ENCODE results near the gene CDK5RAP2. TPM values are rescaled to one million over a fixed set of nuclear protein-coding genes. Genes with fewer than 3 reads are reported as not detected.

The CDK5RAP2 gene
- polyA plus RNA-seq, 4 donors, result 15.7 to 49.3 (median 18.9) TPM

DNA sequence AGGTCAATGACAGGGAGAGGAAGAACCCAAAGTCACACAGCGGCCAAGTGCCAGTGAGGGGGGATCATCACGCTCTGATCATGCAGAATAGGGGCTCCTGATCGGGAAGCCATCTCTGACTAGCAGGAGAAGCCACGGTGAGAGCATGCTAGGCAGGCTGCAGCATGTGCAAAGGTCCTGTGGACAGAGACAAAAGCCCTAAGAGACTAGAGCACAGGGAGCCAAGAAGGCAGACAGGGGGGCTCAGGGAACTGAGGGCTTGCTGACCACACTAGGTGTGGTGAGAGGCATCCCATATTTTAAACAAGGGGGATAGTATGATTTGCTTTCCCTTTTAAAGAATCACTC lies 195.1 kb downstream of the CDK5RAP2 start:
- H3K9me3 ChIP-seq (ENCODE audit: control insufficient read depth in 2 of 2, insufficient read depth in 1 of 2, low read depth in 1 of 2, low read length in 1 of 2), result peaks cover 0 to 3% of the 10 kb centered on the region in 2 donors
- H3K4me3 ChIP-seq (ENCODE audit: low read depth in 1 of 3, low read length in 3 of 3), result no peak overlapping the region
- peaks cover 0 to 28% (median 0%) of the 10 kb centered on the region in 3 donors for H3K4me1 ChIP-seq (ENCODE audit: control insufficient read depth in 3 of 3, insufficient read depth in 2 of 3, low read depth in 1 of 3, low read length in 2 of 3)
- H3K36me3 ChIP-seq (ENCODE audit: control insufficient read depth in 3 of 3, insufficient read depth in 2 of 3, low read depth in 1 of 3, low read length in 3 of 3), result peaks cover 0 to 25% (median 2%) of the 10 kb centered on the region in 3 donors
- no peaks in the 10 kb centered on the region for H3K27me3 ChIP-seq (ENCODE audit: control insufficient read depth in 3 of 3, insufficient read depth in 3 of 3, low read length in 3 of 3)
- DNase-seq (no peak), FAIRE-seq (no peak)
- H3K27ac ChIP-seq (ENCODE audit: low read depth in 1 of 3, low read length in 2 of 3), result no peak overlapping the region
- WGBS, 3 donors, result 93 to 97% (median 94%) methylated on average over 4 of the region's 4 CpGs

DNA sequence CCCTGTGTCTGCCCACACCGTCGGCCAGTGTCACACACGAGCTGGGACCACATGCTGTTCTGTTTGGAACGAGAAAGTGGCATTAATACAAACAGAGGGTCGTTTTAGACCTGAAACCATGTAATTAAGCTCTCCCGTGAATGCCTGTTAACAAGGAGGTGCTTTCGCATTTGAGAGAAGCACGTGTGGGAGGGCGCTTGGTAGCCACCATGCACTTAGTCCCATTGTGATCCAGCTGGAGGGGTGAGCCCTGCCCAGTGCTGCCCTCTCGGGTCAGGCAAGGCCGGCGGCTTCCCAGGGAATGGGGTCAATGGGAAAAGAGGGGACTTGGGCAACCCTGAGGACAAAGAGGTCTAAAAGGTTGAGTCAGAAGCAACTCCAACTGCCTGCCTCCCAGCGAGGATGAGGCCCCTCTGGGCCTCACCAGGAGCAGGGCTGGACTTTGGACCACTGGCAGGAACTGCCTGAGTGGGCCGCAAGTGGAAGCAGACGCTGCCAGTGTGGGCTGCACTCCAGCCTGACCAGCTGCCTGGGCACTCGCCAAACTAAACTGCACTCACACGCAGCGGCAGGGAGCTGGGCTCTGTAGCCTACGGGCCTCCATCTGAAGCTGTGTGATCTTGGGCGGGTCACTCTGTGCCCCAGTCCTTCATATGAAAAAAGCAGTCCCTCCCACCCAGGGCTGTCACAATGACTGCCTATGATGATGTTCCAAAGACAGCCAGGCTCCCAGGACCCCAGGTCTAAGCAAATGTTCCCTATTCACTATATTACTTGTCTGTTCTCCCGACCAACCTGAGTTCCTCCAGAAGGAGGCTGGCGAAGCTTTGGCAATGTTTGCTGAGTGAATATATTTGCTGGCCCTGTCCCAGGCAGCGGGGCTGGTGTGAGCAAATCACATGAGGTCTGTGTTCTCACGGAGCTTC lies 195.7 kb downstream of the CDK5RAP2 start:
- FAIRE-seq (no peak), DNase-seq (peak; percentile 40 to 82)
- peaks cover 0 to 28% (median 0%) of the 10 kb centered on the region in 3 donors for H3K4me1 ChIP-seq (ENCODE audit: control insufficient read depth in 3 of 3, insufficient read depth in 2 of 3, low read depth in 1 of 3, low read length in 2 of 3)
- 41 to 64% (median 52%) methylated on average over 24 of the region's 24 CpGs for whole genome bisulfite sequencing, 3 donors
- peak overlapping the region in 1 of 3 donors; percentile 56 for H3K27ac ChIP-seq (ENCODE audit: low read depth in 1 of 3, low read length in 2 of 3)
- peaks cover 0 to 20% (median 2%) of the 10 kb centered on the region in 3 donors for H3K36me3 ChIP-seq (ENCODE audit: control insufficient read depth in 3 of 3, insufficient read depth in 2 of 3, low read depth in 1 of 3, low read length in 3 of 3)
- peaks cover 0 to 9% of the 10 kb centered on the region in 2 donors for H3K9me3 ChIP-seq (ENCODE audit: control insufficient read depth in 2 of 2, insufficient read depth in 1 of 2, low read depth in 1 of 2, low read length in 1 of 2)
- no peak overlapping the region for H3K4me3 ChIP-seq (ENCODE audit: low read depth in 1 of 3, low read length in 3 of 3)
- no peaks in the 10 kb centered on the region for H3K27me3 ChIP-seq (ENCODE audit: control insufficient read depth in 3 of 3, insufficient read depth in 3 of 3, low read length in 3 of 3)

DNA sequence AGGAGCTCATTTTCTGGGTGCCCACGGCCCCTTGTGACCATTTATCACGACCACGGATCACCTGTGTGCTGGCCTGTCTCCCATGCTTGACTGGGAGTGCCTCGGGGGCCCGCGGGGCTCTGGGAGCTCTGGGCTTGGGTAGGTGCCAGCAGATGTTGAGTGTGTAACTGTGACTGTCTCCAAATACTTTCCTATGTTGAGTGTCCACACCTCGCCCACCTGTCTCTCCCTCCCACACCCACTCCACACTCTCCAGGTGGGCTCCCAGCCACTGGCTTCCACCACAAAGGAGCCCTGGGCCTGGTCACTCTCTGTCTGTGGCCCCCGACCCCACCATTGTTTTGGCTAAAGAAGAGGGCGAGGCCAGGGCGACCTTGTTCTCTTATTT lies 196.4 kb downstream of the CDK5RAP2 start:
- no peak overlapping the region for H3K4me3 ChIP-seq (ENCODE audit: low read depth in 1 of 3, low read length in 3 of 3)
- DNase-seq, result peak in 1 of 2 donors; percentile 19
- no peak for FAIRE-seq
- 45 to 75% (median 70%) methylated on average over 10 of the region's 10 CpGs for WGBS, 3 donors
- H3K27ac ChIP-seq (ENCODE audit: low read depth in 1 of 3, low read length in 2 of 3), result no peak overlapping the region
- H3K9me3 ChIP-seq (ENCODE audit: control insufficient read depth in 2 of 2, insufficient read depth in 1 of 2, low read depth in 1 of 2, low read length in 1 of 2), result peaks cover 0 to 15% of the 10 kb centered on the region in 2 donors
- peaks cover 0 to 14% (median 0%) of the 10 kb centered on the region in 3 donors for H3K36me3 ChIP-seq (ENCODE audit: control insufficient read depth in 3 of 3, insufficient read depth in 2 of 3, low read depth in 1 of 3, low read length in 3 of 3)
- peaks cover 0 to 28% (median 0%) of the 10 kb centered on the region in 3 donors for H3K4me1 ChIP-seq (ENCODE audit: control insufficient read depth in 3 of 3, insufficient read depth in 2 of 3, low read depth in 1 of 3, low read length in 2 of 3)
- H3K27me3 ChIP-seq (ENCODE audit: control insufficient read depth in 3 of 3, insufficient read depth in 3 of 3, low read length in 3 of 3), result no peaks in the 10 kb centered on the region

DNA sequence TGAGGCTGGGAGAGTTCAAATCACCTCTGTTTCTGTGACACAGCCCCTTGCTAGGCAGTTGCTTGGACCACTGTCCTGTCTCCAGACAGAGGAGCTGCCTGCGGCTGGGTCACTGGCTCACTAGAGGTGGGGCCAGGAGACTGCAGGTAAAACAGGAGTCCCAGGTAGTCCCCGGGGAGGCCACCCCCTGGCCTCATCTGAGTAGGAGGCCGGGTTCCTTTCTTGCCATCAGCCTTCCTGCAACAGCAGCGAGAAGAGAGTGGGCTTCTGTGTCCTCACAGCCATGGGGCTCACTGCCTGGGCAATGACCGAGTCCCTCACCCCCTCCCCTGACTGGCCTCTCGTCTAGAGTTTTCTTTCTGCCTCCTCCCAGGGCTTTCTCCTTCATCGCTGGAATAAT lies 197.5 kb downstream of the CDK5RAP2 start:
- Histone ChIP-seq H3K4me3 (ENCODE audit: low read depth in 1 of 3, low read length in 3 of 3) (no peak overlapping the region), H3K36me3 (ENCODE audit: control insufficient read depth in 3 of 3, insufficient read depth in 2 of 3, low read depth in 1 of 3, low read length in 3 of 3) (peaks cover 0 to 6% (median 0%) of the 10 kb centered on the region in 3 donors), H3K9me3 (ENCODE audit: control insufficient read depth in 2 of 2, insufficient read depth in 1 of 2, low read depth in 1 of 2, low read length in 1 of 2) (peaks cover 0 to 18% of the 10 kb centered on the region in 2 donors), H3K27me3 (ENCODE audit: control insufficient read depth in 3 of 3, insufficient read depth in 3 of 3, low read length in 3 of 3) (no peaks in the 10 kb centered on the region), H3K27ac (ENCODE audit: low read depth in 1 of 3, low read length in 2 of 3) (no peak overlapping the region), H3K4me1 (ENCODE audit: control insufficient read depth in 3 of 3, insufficient read depth in 2 of 3, low read depth in 1 of 3, low read length in 2 of 3) (peaks cover 0 to 28% (median 0%) of the 10 kb centered on the region in 3 donors)
- WGBS, 3 donors, result 88 to 93% (median 92%) methylated on average over 6 to 7 of the region's 7 CpGs
- no peak for DNase-seq
- FAIRE-seq, result no peak

DNA sequence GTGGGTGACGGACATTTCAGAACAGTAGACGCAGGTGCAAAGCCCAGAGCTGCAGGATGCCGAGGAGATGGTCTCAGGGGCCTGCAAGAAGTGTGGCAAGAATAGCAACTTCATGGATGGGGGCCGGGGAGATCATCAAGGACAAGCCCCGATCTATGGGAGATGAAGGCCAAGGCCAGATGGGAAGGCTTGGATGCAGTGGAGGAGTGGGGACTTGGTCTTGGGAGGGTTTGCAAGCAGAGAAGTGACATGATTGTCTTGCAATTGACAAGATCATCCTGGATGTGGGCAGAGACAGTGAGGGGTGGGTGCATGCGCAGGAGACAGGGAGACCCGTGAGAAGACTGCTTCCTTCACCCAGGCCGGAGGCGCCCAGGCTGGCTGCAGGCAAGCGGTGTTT lies 198.1 kb downstream of the CDK5RAP2 start:
- FAIRE-seq, result no peak
- WGBS, 3 donors, result 91 to 94% (median 92%) methylated on average over 10 of the region's 10 CpGs

DNA sequence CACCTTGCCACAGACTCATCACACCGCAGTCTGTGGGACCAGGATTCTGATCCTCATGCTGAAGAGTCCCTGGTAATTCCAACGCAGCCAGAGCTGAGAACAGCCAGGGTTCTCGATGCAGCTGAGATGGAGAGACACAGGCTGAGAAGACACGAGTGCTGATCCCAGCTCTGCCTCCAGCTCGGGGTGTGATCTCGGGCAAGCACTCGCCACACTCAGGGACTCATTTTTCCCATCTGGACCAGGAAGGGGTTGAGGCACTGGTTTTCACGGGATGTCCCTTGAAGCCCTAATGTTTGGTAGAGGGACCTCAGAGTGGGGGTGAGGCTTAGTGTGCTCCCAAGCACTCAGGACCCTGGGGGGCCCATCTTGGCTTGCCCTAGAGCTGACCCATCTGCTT lies 200.4 kb downstream of the CDK5RAP2 start:
- DNase-seq (no peak), FAIRE-seq (no peak)
- WGBS, 3 donors, result 95 to 96% (median 95%) methylated on average over 8 of the region's 8 CpGs
- H3K27me3 ChIP-seq (ENCODE audit: control insufficient read depth in 3 of 3, insufficient read depth in 3 of 3, low read length in 3 of 3), result no peaks in the 10 kb centered on the region
- no peak overlapping the region for H3K27ac ChIP-seq (ENCODE audit: low read depth in 1 of 3, low read length in 2 of 3)
- peaks cover 0 to 3% (median 0%) of the 10 kb centered on the region in 3 donors for H3K36me3 ChIP-seq (ENCODE audit: control insufficient read depth in 3 of 3, insufficient read depth in 2 of 3, low read depth in 1 of 3, low read length in 3 of 3)
- H3K9me3 ChIP-seq (ENCODE audit: control insufficient read depth in 2 of 2, insufficient read depth in 1 of 2, low read depth in 1 of 2, low read length in 1 of 2), result peaks cover 0 to 18% of the 10 kb centered on the region in 2 donors
- peaks cover 0 to 15% (median 0%) of the 10 kb centered on the region in 3 donors for H3K4me1 ChIP-seq (ENCODE audit: control insufficient read depth in 3 of 3, insufficient read depth in 2 of 3, low read depth in 1 of 3, low read length in 2 of 3)
- H3K4me3 ChIP-seq (ENCODE audit: low read depth in 1 of 3, low read length in 3 of 3), result no peak overlapping the region

More for the DNA sequence above, 198.1 kb downstream of the CDK5RAP2 start:
- no peak overlapping the region for H3K4me3 ChIP-seq (ENCODE audit: low read depth in 1 of 3, low read length in 3 of 3)
- H3K27ac ChIP-seq (ENCODE audit: low read depth in 1 of 3, low read length in 2 of 3), result no peak overlapping the region
- DNase-seq, result no peak
- peaks cover 0 to 3% (median 0%) of the 10 kb centered on the region in 3 donors for H3K36me3 ChIP-seq (ENCODE audit: control insufficient read depth in 3 of 3, insufficient read depth in 2 of 3, low read depth in 1 of 3, low read length in 3 of 3)
- H3K27me3 ChIP-seq (ENCODE audit: control insufficient read depth in 3 of 3, insufficient read depth in 3 of 3, low read length in 3 of 3), result no peaks in the 10 kb centered on the region
- peaks cover 0 to 28% (median 0%) of the 10 kb centered on the region in 3 donors for H3K4me1 ChIP-seq (ENCODE audit: control insufficient read depth in 3 of 3, insufficient read depth in 2 of 3, low read depth in 1 of 3, low read length in 2 of 3)
- H3K9me3 ChIP-seq (ENCODE audit: control insufficient read depth in 2 of 2, insufficient read depth in 1 of 2, low read depth in 1 of 2, low read length in 1 of 2), result peaks cover 0 to 18% of the 10 kb centered on the region in 2 donors

DNA sequence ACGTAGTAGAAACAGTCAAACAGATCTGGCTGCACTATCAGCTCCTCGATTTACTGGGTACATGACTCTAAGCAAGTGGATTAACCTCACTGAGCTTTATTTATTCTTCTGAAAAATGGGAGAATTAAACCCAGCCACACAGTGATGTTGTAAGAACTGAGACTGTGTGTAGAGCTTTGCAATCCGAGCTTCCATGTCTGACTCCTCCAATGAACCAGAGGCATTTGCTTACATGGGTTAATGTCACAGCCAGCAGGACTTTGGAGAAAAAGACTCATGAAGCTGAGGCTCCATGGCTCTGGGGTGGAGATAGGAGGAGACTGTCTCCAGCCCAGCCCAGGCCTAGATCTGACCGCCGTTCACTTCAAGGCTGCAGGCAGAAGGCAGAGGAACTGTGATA lies 201.3 kb downstream of the CDK5RAP2 start:
- Histone ChIP-seq H3K4me1 (ENCODE audit: control insufficient read depth in 3 of 3, insufficient read depth in 2 of 3, low read depth in 1 of 3, low read length in 2 of 3) (peaks cover 0 to 6% (median 0%) of the 10 kb centered on the region in 3 donors), H3K36me3 (ENCODE audit: control insufficient read depth in 3 of 3, insufficient read depth in 2 of 3, low read depth in 1 of 3, low read length in 3 of 3) (no peaks in the 10 kb centered on the region), H3K4me3 (ENCODE audit: low read depth in 1 of 3, low read length in 3 of 3) (no peak overlapping the region), H3K9me3 (ENCODE audit: control insufficient read depth in 2 of 2, insufficient read depth in 1 of 2, low read depth in 1 of 2, low read length in 1 of 2) (peaks cover 0 to 18% of the 10 kb centered on the region in 2 donors), H3K27ac (ENCODE audit: low read depth in 1 of 3, low read length in 2 of 3) (no peak overlapping the region), H3K27me3 (ENCODE audit: control insufficient read depth in 3 of 3, insufficient read depth in 3 of 3, low read length in 3 of 3) (no peaks in the 10 kb centered on the region)
- FAIRE-seq (no peak), DNase-seq (no peak)
- 89 to 93% (median 92%) methylated on average over 5 of the region's 5 CpGs for WGBS, 3 donors

DNA sequence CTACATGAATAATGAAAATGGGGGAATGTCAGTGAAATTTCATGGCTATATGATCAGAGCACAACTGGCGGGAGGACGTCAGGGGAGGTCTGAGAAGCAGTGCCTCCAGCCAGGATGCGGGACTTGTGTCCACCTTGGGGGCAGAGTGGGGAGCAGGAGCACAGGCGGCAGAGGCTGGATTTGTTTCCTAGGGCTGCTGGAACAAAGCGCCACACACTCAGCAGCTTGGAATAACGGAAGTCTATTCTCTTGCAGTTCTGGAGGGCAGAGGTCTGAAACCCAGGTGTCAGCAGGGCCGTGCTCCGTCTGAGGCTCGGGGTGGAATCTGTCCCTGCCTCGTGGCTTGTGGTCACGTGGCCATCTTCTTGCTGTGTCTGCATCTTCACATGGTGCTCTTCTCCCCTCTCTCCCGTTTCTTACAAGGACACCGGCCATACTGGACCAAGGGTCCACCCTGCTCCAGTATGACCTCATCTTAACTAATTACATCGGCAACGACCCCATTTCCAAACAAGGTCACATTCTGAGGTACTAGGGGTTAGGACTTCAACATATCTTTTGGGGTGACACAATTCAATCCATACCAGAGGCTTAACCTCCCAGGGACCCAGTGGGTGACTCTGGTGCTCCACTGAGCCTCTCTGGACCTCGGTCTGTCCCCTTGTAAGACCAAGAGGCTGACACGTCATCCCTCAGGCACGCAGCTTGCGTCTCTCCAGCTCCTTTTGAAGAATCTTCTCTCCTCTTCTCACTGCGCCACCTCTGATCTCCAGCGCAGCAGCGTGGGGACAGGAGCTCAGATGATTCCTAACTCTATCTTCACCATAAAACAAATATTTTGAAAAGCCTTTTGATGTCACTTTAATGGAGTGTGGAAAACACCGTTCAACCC lies 202.5 kb downstream of the CDK5RAP2 start:
- no peak overlapping the region for H3K4me3 ChIP-seq (ENCODE audit: low read depth in 1 of 3, low read length in 3 of 3)
- no peak for DNase-seq
- H3K27me3 ChIP-seq (ENCODE audit: control insufficient read depth in 3 of 3, insufficient read depth in 3 of 3, low read length in 3 of 3), result no peaks in the 10 kb centered on the region
- no peaks in the 10 kb centered on the region for H3K36me3 ChIP-seq (ENCODE audit: control insufficient read depth in 3 of 3, insufficient read depth in 2 of 3, low read depth in 1 of 3, low read length in 3 of 3)
- no peaks in the 10 kb centered on the region for H3K4me1 ChIP-seq (ENCODE audit: control insufficient read depth in 3 of 3, insufficient read depth in 2 of 3, low read depth in 1 of 3, low read length in 2 of 3)
- H3K27ac ChIP-seq (ENCODE audit: low read depth in 1 of 3, low read length in 2 of 3), result no peak overlapping the region
- 91 to 92% (median 92%) methylated on average over 22 to 23 of the region's 23 CpGs for WGBS, 3 donors
- peaks cover 0 to 18% of the 10 kb centered on the region in 2 donors for H3K9me3 ChIP-seq (ENCODE audit: control insufficient read depth in 2 of 2, insufficient read depth in 1 of 2, low read depth in 1 of 2, low read length in 1 of 2)
- no peak for FAIRE-seq
